Measurements from ENCODE around the gene YOD1.
"Not testable (repeated sequence)": the region's sequence is repeated elsewhere in the genome, so short reads cannot be mapped to it uniquely, and the experiment has no call there.

Gene YOD1

DNA sequence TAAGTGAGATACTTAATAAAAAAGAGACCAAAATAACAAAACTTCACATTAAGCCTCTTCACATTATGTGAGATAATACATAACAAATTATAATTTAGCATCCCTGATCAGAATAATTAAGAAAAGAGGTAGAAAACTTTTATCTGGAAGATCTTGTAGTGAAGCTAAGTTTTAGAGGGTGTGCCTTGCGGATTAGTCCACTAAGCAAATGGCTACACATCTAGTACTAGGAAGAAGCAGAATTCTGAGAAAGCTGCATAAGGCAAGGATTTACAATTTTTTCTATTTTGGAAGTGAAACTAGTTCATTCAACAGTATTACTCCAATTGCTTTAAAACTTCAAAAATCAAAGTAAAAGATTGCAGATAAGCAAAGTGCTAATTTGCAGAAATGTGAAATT lies 3.5 kb downstream of the YOD1 start:
- no peak for DNase-seq

DNA sequence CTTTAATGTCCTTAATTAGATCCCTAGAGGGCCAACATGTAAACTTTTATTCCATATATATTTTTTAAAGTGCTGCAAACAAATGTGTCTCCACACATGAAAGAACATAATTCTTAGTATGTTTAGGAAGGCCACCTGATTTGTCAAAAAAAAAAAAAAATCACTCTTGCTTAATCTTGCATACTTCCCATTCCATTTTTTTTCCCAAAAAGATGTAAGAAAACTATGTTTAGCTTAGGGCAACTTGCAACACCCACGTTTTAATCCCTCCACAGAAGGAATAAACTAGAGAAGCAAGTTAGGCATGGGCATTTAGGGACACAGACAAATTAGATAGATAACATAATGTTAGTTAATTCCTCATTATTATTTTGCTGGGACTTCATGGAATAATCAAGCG lies 5.6 kb downstream of the YOD1 start:
- DNase-seq = no peak

DNA sequence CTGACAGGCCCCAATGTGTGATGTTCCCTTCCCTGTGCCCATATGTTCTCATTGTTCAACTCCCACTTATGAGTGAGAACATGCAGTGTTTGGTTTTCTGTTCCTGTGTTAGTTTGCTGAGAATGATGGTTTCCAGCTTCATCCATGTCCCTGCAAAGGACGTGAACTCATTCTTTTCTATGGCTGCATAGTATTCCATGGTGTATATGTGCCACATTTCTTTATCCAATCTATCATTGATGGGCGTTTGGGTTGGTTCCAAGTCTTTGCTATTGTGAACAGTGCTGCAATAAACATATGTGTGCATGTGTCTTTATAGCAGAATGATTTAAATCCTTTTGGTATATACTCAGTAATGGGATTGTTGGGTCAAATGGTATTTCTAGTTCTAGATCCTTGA lies 9.6 kb downstream of the YOD1 start:
- DNase-seq = not testable (repeated sequence)

DNA sequence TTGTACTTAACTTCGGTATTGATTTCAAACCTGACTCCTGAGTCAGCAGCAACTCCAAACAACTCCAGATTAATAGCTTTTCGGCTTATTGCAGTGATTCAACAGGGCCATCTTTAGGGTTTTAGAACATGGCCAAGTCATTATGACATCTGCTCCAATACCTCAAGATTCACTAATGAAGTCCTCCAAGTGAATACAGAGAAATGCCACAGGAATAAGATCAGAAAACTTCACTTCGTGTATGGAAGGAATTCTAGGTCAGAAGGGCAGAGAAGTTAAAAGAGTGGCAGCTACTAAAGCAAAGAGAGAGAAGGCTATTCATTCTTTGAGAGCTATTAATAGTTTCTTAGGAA lies 10.9 kb downstream of the YOD1 start:
- DNase-seq = no peak

DNA sequence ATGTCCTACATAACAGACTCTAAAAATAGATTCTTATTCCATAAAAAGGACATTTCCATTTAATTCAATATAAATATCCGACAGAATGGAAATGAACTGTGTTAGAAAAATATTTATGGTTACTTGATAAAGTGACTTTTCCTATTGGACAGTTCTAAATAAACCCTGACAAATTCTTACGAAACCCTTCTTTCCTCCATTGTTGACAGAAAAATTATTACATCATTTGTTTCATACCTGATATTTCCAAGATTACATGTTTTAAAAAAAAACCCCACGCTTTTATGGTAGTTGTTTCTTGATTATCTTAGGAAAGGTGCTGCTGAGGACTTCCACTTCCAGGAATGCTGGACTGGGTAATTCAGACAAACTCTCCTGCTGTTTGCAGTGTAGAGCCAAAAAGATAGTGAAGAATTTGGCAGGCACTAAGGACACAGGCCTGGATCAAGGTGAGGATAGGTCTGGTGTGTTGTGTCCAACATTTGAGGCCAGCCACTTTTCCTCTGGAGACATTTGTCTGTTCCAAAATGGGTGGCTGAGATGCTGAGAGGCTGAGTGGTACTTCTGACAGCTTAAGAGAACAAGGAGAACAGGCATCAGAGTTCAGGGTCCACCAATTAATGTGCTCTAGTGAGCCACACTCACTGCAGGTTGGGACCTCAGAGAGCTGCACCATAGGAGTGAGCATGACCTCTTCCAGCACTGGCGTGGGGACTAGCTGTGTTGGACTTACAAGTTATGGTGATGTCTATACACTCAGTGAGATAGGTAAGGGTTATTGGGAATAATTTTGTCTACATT lies 11.4 kb downstream of the YOD1 start:
- DNase-seq = no peak

DNA sequence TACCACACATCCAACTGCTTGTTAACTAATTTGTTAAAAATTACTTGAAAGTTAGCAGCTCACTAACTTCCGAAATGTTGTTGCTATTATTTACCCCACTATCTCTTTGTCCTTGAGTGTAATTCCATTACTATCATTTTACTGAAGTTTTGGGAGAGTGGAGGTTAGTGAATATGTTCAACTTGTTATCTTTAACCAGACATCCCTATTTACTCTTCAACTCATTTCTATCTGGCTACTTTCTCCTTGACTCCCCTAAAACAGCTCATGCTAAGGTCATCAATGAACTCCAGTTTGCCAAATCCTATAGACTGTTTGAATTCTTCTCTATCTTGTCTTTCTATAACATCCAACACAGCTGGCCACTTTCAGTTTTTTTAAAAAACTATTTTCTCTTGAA lies 14.1 kb downstream of the YOD1 start:
- DNase-seq = no peak

DNA sequence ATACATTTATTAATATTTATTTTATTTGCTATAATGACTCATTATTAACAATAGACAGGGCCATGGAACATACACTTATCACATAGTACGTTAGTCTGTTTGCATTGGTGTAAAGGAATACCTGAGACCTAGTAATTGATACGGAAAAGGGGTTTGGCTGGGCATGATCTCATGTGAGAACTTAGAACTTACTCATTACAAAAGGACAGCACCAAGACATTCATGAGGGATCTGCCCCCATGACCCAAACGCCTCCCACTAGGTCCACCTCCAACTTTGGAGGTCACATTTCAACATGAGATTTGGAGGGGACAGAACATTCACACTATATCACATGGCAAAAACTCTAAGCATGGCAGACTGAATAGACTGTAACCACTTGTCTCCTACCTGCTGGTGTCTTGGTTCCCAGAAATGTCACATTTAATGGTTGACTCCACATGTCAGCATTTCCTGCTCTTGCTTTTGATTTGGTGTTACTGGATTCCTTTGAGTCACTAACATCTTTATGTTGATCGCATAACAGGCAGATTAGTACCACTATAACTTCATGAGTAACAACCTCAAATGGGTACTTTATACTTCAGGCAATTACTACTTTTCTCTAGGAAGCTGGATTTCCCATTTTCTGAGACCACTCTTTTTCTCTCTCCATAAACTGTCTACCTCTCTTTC lies 15.0 kb downstream of the YOD1 start:
- no peak for DNase-seq

DNA sequence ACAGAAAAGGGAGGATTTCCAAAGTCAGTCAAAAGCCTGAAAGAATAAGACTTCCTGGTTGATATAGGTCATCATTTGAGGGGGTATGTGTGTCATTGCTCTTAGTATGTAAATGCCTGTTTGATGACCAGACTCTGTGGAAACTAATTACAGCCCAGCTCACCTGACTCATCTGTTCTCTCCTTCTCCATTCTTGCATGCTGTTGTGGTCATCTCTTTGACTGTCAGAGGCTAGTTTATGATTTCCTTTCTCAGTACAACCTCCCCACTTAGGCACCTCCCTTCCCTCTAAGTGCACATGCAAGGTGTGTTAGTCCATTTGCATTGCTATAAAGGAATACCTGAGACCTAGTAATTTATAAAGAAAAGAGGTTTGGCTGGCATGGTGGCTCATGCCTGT lies 16.0 kb downstream of the YOD1 start:
- DNase-seq = no peak

DNA sequence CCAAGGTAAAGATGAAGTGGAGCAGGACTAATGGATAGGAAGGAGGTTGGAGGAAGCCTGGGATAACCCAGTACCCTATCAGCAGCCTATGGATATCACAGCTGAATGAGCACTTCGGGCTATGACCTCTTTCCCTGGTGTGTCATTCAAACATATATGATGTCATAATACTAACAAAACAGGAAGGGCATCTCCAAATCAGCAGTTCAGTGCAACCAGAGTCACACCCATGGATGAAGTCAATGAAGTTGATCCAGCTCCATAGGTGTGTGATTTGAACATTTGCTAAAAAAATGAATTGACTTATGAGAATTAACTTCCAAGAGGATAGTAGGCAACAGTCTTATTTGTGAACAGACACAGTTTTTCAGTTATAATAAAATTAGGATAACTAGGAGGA lies 16.8 kb downstream of the YOD1 start:
- DNase-seq = no peak

DNA sequence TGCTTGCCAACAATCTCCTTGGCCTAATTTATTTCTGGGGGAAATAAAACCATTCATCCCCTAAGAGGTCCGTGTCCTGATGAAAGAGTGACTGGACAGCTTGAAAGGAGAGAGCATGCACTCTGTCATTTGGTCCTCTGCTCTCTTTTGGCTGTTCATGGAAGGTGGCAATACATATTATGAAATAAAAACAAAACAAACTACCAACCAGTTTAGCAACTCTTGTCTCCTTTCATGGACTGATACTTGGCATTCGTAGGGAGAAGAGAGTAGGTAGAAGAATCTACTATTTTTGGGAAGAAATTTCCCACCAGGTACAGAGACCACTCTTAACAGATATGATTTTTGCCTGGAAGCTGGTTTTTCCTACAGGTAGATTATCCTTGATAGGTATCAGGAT lies 17.7 kb downstream of the YOD1 start:
- no peak for DNase-seq

DNA sequence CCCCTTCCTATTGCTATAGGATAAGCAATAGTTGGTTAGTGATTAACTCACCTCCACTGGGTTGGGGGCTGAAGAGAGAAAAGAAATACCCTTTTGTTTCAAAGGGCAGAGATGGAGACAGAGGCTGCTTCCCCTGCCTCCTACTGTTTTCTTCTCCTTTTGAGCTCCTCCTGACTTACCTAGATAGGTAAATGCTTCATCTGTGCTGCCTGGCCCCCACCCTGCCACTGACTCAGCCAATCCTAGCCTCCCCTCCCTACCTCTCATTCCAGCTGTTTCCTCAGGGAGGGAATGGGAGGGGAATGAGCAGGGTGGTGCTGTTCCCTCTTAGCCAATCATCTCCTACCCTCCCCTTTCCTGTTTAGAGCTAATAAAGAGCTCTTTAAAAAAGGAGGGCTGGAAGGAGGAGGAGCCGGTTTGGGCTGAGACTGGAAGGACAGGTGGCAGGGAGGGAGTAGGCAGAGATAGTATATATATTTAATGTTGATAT lies 18.4 kb downstream of the YOD1 start, which contains the start of gene C1orf116:
Gene C1orf116, minus strand, starts transcription at position 229 of the 490 bp plus-strand sequence. CDS start 5,158 bp downstream, outside the sequence.
- DNase-seq = no peak

DNA sequence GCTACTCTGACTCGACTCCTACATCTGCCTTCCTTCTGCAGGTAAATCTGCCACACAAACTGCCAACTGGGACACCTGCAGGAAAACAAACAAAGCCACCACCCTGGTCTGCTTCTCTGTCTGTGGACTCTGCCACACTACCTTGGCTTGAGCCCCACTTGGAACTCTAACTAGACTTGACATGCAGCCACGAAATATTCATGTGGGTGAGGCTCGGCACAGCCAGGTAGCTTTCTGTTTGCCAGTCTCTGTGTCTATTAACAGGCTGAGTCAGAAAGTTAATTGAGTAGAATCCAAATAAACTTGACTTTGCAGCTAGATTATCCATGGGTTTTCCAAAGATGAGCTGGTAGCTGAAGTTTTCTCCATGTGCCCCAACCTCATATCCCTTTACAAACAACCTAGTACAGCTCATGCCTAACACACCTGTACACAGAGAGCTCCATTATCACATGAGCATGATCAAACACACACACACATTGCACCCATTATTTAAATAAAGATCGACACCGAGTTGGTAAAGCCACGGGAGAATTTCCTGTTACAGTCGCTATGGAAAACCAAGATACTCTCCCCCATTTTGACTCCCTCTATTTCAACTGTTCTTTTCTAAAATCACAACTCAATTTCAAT lies 19.3 kb downstream of the YOD1 start:
- no peak for DNase-seq

DNA sequence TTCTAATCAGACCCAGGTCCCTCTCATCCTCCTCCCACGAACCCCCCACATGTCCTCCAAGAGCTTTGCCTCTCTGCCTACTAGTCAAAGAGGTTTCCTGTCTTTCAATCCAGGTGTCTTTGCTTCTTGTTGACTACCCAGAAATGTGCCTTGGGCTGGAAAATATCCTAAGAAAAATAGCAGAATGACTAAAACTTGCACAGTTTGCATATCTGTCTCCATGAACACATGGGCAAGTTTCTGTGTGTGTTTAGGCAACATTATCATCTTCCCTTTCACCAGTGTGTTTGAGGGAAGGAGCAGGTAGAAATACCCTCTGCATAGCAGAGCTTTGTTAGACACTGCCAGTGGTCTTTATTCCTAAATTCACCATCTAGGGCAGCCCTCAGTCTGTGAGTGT lies 20.0 kb downstream of the YOD1 start:
- no peak for DNase-seq

DNA sequence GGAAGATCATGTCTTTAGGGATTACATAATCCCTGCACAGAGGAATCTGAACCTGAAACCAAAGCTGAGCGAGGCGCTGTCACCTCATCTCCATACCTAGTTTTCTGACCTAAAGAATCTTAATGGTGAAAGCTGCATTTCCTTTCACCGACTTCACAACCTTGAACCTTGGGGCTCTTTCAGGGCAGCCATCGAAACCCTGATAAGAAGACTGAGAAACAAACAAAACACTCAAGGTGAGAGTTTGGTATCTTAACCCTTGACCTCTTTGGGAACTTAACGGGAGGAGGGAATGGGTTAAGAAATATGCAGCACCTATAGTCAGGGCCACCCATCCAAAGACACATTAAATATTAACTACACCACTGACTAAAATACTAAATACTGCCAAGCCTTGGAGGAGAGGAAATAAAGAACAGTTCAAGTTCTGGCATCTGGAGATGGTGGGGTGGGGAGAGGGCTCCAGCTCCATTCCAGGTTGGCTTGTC lies 20.4 kb downstream of the YOD1 start:
- DNase-seq = no peak

DNA sequence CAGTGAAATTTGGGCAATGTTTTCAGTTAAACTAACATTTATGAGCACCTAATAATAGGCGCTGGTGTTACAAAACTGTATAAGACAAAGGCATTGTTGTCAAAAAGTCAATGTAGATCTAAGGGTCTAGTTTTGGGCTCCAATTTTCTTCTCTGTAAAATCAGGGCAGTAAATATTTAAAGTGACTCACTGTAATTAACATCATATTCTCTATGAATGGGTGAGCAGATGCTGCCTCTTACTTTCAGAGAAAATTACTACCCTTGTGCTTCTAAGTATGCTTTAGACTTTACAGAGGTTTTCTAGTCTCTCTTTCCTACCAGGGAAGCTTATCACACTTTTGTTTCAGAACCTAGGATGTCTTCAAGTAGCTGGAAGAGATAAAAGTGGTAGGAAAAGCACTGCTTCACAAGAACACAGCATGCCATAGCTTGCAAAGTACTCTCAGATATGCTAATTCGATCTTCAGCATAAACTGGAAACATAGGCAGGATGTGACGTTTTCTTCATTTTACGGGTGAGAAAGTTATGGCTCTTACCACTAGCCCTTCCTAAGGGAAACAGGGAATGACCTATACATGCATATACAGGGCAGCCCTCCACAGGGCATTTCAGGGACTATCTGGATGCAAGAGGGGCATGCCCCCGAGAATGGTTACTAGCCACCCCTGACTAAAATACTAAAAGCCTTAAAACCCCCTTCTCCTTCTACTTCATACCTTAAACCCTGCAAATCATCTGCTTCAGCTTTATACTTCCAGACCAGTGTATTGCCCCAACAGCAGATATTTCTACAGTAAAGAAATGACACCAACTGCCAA lies 21.1 kb downstream of the YOD1 start:
- DNase-seq = no peak

DNA sequence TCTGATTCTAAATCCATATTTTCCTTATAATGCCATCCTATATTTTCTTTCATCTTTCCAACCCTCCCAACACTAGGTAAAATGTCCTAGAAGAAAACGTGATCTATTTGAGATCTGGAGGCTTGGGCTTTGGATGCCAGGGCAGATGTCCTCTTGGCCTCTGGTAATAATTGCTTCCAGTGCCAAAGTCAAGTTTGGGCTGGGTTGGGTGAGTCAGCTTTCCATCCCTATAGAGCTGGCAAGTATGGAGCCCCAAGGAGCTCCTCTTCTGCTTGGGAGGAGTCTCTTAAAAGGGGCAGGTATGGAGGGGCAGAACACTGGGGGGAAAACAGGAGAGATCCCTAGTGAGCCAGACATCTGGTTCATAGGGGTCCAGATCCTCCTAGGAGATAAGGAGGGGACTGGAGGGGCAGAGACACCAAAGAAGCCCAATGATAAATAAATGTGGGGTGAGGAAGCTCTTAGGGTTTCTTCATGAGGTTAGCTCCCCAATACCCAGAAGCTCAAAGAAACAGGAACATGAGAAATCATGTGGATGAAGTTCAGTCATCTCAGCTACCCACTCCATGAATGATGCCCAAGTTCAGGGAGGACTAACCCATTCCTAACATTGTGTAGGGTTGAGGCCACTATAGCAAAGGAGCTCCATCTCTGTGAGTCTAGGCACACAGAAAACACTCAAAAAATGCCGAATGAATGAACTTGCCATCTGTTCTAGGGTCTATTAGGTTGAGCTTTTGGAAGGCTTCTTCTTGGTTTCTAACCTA lies 21.9 kb downstream of the YOD1 start:
- no peak for DNase-seq

DNA sequence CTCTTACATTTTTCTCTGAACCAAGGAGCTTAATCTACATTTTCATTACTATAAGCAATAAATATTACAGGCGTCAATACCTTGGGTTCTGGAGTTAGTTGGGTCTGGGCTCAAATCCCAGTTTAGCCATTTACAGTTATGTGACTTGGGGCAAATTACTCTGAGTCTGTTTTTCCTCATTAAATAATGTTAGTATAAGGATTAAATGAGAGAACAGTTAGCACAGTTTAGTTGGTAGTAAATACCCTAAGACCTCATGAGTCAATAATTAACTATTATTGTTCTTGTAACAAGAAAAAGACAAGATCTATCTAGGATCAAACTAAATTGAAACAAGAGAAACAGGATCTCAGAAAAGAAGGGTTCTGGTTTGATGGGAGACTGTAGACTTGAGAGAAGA lies 23.1 kb downstream of the YOD1 start:
- DNase-seq = no peak

DNA sequence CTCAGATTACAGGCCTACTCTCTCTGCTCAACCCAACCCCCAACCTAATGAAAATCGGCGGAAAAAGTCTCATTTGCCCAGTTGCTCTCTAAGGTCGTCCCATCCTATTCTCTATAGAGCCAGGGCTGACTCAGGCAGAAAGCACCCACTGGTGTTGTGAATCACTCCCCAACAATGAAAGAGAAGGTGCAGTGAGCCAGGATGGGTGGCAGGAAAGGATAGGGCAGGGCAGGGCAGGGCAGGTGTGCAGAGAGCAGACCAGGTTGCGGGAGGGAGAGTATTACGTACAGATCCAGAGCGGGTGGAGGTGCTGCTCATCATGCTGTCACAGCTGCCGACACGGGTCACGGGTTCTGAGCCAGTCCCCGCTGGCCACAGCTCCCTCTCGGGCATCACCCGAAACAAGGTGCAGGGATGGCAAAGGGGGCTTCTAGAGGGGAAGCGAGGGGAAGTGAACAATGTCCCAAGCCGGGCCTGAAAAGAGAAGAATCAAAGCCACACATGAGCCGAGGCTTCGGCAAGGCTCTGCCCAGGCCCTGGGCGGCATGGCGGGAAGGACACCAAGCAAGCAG lies 23.7 kb downstream of the YOD1 start:
- no peak for DNase-seq

DNA sequence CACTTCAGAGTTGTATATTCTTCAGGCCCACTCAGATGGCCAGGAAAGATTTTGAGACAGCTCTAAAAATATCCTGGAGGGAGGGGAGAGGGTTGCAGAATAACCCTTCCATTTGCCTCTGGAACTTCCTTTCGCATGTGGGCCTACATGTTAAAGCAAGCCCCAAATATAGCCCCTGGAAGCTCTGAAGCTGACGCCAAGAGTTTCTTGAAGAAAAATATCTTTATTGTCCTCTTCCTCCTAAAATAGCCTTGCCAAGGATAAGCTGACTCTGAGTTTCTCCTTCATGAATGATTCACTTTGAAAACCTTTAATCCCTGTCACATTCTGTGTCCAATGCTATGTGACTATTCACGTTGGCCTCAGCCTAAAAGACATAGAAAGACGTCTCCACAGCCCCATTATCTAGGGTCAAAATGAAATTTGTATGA lies 24.9 kb downstream of the YOD1 start:
- DNase-seq = no peak

DNA sequence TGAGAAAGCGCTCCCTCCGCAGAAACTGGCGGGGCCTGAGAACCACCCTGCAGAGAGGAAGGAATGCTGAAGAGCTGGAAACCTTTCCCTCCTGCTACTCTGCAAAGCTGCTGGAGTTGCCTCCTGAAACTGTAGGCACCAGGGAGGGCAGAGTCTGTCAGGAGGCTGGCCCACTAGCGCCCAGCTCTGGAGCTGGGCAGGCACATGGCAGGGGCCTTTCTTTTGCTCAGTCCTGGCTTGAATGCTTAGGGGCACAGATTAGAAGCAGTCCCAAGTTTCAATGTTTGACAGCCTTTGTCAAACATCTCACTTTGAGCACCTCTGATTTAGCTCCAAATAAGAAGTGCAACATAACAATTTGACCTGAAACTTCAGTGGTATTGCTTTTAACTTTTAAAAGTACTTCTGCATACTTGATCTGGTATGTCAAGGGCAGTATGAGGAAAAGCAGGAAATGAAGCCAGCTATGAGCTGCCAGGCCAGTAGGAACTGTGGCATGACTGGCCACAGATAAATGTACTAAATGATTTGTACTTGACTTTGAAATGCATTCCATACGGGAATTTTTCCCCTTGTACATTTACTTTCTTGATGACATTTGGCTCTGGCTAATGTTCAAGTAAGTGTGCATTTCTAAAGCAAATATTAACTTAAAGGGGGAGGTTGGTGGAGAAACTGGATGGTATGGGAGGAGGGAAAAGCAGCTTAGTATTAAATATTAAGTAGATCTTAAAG lies 25.7 kb downstream of the YOD1 start:
- no peak for DNase-seq
